GM21786 (cell line): Measurements from ENCODE around the gene PHTF2.

ENCODE experiments used
- ATAC-seq: cut with Tn5 transposase; IDR thresholded peaks from one replicate; pipeline ENCODE4 v1.9.1; 2021; ENCODE audit not compliant: unreplicated experiment

Gene PHTF2

DNA sequence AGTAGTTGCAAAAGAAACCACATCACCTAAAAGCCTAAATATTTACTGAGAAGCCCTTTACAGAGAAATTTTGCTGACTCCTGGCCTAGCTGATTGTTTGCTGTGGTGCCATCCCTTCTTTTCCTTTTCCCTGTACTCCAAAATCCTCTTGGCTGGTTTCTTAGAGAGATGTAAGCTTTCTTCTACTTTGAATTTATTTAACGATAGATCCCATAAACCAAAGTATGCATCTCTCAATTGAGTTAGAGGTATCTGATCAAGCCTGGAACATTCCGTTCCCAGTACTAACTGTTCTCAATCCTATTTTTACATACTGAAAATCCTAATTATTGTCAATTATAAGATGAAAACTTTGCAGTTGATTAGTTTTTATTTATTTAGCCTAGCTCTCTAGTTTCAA lies 6.6 kb upstream of the PHTF2 start:
- ATAC-seq: no peak

DNA sequence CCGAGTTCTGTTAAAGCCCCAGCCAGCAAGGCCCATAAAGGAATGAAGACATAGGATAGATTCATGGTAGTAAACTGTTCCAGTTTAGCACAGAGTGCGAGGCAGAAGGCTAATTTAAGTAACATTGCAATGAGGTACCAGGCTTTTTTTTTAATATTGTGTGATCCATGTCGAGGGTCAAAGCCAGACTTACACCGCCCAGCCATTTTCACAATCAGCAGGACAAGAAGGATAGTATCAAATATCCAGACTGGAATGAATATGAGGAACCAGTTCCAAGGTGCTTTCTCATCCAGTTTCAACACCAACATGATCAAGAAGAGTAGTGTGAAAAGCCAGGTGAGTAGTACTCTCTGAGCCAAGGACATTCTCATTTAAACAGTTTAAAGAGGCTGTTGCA lies 4.6 kb upstream of the PHTF2 start:
- ATAC-seq: no peak

DNA sequence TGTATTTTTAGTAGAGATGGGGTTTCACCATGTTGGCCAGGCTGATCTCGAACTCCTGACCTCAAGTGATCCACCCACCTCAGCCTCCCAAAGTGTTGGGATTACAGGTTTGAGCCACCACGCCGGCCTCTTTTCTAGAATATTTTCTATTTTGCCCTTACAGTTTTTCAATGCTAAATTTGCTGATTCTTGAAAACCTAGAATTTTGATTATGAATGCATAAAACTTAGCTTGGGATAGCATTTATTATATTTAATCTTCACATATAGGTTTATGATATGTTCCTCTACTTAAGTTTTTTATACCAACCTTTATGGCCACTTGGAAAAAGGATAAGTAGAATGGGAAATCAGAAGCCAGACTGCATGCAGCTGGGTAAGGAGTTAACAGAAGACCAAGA lies 2.5 kb upstream of the PHTF2 start:
- ATAC-seq: no peak

DNA sequence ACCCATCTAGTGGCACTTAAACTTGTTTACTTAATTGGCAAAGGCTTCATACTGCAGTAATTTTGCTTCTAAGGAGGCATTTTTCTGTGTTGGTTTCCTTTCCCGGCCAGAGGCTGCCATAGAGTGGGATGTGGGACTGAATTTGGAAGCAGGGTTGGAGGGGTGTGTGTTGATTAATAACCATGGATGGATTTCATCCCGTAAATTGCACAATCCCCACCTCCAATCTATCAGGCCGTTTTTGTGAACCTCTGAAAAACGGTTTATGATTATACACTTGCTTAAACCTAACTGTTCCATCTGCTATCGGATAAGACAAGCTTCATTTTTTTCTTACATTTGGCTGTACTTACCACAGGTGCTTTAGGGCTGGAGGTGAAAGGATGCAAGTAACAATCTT lies 1.6 kb upstream of the PHTF2 start:
- ATAC-seq: no peak

DNA sequence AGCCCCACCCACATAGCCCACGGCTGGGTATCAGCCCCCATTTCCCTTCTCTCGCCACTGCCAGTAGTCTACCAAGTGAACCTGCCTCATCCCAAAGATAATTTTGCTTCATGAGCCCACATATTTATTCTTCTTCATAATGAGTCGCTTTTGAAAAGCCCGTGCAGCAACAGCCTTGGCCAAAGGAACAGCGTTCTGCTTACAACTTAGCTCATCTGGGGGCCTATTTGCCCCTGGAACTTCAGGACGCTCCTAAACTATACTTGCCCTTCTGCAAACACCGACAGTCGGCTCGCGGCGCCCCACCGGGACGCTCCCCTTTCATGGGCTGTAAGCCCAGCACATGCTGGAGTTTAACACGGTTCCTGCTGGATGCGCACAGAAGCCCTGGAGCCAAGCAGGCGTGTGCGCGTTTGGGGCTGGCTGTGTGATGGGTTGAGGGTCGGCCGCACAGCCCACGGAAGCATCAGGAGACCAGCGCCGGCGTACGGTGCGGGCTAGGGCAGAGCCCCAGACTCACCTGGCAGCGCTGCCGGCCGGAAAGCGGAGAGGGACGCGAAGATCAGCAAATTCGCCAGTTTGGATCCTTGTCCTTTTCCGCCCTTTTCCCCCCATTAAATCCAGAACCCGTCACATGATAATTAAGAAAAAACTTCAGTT lies 709 bp upstream of the PHTF2 start:
- ATAC-seq: peak; percentile 17

DNA sequence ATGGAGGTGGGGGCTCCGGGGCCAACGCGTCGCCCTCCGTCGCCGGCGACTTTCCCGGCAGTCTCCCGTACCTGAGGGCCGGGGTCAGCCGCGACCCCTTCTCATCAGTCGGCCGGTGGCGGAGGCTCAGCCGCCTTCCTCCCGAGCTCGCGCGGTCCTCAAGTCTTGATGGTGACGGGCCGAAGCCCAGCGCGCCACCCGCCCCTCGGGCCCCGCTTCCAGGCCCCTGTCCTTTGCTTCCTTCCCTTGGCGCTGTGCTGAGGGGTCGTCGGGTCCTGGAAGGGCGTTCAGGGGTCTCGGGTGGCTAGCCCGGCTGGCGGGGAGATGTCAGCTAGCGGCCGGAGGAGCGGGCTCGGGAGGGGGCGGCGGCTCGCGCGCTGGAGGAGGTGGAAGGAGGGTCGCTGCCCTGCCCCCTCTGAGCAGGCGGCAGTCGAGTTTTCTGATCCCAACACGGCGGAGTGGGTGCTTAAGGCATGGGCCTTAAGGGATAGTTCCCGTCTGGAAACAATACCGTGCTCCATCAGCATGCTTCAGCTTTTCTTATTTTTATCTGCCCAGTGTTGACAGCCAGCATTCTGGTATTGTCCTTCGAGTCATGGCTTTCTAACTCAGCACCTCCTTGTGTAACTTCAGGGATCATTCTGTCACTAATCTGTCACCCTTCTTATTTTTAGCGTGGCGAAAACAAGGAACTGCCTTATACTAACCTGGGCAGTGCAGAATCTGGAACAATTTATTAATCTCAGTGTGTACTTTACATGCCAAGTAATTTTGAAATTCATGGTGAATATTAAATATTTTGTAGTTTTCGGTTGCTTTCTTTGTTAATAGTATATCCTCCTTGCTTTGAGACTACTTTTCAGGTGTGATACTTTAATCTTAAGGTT lies 748 bp downstream of the PHTF2 start:
- no peak for ATAC-seq

DNA sequence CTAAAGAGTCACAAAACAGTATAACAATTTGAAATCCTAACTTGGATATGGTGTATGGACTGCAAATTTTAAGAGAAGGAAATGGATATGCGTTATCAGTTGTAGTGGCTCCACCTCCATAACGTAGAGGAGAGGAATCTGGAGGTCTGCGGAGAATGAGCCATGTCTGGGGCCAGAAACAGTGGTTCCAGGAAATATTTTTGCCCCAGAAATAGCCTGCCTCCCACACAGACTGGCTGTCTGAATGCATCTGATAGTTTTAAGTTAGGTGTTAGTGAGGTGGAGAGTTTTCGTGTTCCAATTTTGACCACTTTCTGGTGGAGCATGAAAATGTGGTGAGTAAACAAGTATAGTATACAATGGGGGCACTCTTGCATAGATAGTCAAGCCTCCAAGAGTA lies 1.6 kb downstream of the PHTF2 start:
- no peak for ATAC-seq

DNA sequence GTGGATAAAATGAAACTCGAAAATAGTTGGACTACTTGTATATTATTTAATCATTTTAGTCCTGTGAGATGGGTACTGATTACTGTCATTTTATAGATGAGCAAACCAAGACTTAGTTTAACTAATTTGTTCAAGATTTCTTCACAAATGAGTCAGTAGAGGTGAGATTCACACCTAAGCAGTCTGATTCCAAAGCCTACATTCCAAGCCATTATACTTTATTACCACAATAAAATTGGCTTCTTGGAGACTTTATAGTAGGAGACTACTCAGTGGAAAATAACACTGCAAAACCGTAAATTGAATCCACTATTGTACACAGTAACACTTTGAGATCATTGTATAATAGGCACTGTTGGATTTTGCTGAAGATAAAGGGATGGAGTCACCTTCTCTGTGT lies 2.2 kb downstream of the PHTF2 start:
- no peak for ATAC-seq

DNA sequence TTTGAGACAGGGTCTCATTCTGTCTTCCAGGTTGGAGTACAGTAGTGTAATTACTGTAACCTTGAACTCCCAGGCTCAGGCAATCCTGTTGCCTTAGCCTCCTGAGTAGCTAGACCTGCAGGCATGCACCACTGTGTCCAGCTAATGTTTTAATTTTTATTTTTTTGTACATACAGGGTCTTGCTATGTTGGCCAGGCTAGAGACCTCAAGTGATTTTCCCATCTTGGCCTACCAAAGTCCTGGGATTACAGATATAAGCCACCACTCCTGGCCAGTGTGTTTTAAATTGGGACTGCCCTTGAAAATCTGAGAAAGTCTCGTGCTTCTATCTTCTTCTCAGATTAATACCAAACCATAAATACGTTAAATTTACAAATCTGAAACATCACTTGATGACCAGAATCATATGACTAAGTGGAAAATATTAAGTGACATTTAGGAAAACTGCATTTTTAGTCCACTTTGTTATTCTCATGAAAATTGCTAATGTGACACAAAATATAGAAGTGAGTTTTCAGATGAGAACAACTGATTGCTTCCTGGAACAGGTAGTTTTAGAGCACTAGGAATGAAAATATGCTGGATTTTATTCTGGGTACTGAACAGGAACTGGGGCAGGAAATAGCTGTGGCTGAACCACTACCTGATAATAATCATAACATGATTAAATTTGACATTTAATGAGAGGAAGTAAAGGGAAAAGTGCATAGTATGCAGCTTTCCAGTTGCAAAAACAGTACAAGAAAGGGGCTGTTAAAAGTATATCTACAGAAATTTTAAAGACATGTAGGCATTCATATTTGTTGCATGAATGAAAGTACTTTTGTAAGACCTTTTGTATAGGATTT lies 4.2 kb downstream of the PHTF2 start:
- no peak for ATAC-seq

DNA sequence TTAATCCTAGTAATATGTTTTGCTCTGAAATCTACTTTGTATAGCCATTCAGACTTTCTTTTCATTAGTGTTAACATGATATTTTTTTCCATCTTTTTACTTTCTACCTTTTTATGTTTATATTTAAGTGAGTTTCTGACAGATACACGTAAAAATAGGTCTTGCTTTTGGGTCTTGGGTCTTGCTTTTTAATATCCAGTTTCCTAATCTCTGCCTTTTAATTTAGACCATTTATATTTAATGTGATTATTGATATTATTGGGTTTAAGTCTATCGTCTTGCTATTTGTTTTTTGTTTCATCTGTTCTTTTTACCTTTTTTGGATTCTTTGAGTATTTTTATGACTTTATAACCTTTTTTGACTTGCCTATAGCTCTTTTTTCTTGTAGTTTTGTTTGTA lies 7.9 kb downstream of the PHTF2 start:
- ATAC-seq: no peak

DNA sequence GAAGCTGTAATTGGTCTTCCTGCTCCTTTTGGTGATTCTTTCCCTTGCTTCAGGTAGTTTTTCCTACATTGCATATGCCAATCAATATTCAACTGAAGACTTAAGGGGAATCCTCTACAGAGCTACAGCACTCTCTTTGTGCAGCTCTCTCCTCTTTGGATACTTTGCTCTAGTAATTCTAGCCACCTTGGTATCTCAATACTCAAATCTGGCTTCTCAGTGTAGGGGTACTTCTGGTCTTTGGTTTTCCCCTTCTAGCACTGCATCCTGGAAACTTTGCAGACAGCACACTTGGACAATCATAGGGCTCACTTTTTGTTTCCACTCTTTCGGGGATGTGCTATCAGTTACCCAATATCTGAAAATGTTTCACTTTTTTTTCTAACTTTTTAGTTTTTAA lies 9.9 kb downstream of the PHTF2 start:
- no peak for ATAC-seq

DNA sequence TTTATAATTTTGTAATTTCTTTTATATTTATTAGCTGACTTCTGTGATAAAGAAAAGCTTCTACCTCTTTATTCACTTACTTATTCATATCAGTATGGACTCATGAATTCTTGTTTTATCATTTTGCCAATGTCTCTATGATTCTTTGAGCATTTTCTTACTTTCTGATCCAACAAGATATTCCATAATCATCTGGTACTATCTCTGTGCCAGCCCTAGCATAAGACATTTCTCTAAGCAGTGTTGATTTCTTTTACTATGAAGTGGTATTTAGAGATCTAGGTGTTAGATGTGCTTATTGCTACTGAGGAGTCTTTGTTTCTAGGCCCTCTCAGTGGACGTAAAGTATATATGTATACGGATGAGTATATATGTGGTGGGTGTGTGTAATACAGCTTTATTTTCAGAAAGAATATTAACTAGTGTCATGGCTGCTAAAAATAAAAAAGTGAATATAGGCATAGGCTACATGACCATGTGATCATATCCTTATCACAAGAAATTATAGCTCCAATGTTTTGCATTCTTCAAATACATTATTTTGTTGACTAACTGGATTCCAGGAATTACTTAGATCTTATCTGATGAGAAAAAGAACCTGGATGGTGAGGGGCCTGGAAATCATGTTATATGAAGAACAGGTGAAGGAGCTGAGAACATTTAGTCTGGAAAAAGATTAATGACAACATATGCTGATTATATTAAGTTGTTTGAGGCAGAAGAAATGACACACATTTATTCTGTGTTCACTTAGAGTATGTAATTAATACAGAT lies 13.1 kb downstream of the PHTF2 start:
- ATAC-seq: no peak

DNA sequence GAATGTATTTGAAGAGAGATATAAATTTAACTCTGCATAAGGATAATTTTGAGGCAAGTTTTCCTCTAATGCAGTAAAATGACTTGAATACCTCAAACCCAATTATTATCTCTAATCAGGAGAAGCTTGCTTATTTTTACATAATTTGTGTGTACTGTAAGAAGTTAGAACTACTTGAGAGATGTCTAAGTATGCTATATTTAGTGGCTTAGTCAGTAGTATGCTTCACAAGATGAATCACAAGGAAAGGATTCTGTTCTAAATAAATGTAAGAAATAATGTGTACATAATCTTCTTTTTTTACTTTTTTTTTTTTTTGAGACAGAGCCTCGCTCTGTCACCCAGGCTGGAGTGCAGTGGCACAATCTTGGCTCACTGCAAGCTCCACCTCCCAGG lies 13.7 kb downstream of the PHTF2 start:
- no peak for ATAC-seq

DNA sequence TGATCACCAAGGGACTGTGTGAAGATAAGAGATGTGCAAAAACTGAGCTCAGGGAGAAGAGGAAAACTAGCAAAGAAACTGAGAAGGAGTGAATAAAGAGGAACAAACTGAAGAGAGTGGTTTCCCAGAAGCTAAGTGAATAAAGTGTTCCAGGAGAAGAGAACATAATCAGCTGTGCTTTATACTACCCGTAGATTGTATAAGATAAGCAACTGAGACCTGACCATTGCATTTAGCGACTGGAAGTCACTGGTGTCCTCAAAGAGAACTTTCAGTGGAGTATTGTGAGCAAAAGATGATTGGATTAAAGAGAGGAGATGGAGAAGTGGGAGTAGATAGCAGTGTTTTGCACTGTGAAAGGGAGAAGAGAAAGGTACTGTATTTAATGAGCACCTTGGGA lies 14.6 kb downstream of the PHTF2 start:
- no peak for ATAC-seq

DNA sequence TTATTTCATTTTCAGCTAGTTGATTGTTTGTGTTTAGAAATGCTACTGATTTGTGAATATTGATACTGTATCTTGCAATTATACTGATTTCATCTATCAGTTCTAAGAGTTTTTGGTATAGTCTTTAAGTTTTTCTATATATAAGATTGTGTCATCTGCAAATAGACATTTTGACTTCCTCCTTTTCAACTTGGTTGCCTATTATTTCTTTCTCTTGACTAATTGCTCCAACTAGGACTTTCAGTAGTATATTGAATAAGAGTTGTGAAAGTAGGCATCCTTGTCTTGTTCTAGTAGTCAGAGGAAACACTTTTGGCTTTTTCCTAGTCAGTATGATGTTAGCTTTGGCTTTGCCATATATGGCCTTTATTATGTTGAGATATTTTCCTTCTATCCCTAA lies 20.4 kb downstream of the PHTF2 start:
- no peak for ATAC-seq

DNA sequence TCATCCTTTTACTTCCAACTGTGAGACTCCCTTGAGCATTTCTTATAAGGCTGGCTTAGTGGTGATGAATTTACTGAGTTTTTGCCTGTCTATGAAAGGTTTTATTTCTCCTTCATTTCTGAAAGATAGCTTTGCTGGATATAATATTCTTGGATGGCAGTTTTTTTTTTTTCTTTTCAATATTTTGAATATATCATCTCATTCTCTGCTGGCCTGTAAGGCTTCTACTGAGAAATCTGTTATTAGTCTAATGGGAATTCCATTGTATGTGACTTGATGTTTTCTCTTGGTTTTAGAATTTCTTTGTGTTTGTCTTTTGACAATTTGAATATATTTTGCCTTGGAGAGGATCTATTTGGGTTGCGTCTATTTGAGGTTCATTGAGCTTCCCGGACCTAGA lies 22.4 kb downstream of the PHTF2 start:
- ATAC-seq: no peak

DNA sequence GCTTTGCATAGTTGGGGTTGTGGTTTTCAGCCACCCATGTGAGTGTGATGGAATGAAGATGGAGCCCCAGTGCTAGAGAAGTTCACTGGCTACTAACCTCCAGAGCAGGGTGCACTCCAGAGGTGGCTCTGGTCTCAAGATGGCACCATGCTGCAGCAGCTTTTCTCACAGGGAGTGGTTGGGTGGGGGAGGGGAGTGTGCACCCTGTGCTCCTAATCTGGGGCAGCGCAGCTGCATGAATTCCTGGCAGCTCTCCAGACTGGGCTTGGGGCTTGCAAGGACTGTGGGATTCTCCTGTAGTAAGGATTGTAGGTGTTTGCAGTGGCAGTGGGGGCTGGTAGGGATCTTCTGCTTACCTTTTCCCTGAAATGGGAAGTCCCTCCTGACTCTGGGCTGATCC lies 23.7 kb downstream of the PHTF2 start:
- no peak for ATAC-seq

DNA sequence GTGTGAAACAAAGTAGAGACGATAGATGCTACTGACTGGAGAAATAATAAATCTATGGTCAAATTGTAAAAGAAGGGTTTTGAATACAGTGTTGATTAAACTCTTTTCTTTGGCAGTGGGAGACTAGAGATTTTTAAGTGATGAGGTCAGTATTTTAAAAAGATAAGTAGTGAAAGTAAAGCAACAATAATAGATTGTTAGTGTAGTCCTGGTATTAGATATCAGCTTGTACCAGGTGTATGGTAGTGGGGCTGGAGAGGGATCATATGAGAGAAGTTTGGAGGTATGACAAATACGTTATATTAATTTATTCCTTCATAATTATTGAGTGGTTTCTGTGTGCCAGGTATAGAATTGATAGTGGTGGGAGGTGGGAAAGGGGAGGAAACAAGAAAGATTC lies 25.2 kb downstream of the PHTF2 start:
- peak; percentile 29 for ATAC-seq

DNA sequence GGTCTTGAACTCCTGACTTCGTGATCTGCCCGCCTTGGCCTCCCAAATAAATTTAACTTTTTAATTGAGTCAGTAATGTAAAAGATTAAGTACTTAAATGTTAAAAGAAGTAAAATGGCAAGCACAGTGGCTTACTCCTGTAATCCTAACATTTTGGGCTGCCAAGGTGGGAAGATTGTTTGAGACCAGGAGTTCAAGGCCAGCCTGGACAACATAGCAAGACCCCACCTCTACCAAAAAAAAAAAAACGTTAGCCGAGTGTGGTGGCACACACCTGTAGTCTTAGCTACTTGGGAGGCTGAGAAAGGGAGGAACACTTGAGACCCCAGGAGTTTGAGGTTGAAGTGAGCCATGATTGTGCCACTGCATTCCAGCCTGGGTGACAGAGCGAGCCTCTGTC lies 26.1 kb downstream of the PHTF2 start:
- no peak for ATAC-seq

DNA sequence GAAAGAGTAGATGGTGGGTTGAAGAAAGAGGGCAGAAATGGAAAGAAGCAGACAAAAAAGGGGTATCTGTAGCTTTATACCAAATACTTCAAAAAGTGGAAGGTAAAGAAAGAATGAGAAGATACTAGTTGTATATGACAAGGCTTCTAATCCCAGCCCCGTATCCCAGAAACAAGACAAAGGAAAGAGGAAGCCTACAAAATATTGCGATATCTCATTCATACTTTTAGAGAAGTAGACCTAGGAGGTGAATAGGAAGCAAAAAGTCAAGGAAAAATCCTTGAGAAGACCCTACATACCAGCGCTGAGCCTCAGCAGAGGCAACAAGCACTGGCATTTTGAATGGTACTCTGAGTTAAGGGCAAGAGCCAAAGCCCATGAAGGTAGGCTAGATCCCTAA lies 26.6 kb downstream of the PHTF2 start:
- no peak for ATAC-seq

DNA sequence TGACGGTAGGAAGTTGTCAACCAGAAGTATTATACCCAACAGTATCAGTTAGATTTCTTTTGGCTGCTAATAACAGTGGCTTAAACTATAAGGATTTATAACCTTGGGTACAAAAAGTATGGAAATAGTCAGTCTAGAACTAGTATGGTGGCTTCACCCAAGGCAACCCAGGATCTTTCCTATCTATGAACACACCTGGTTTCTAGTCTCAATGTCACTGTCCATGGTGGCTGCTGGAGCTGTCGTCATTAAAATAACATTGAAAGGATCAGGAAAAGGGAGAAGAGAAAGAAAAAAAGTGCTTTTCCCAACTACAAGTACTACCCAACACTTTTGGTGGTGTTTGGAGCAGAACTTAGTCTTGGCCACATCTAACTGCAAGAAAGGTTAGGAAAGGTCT lies 27.7 kb downstream of the PHTF2 start:
- no peak for ATAC-seq
